Endothelial cell of umbilical vein (primary cell): ENCODE measurements around the gene IYD. TPM values are rescaled to one million over a fixed set of nuclear protein-coding genes. Genes with fewer than 3 reads are reported as not detected.

Experiments used
- BruUV-seq: library from RNA; stranded (reverse); fragments of 400-500 nt; replicated peaks from 2 replicates; lab custom pipeline; 2021; lab: Mats Ljungman, UMichigan
- CTCF ChIA-PET: fragments of 300-600, 350-600 bp; sonication (Branson Sonifier 250); formaldehyde crosslinking; loops from one replicate; lab custom pipeline; 2021; ENCODE audit warnings: antibody characterized with exemption, inconsistent platforms; lab: Charles Lee
- POLR2A ChIA-PET: fragments of 300-600, 350-600 bp; sonication (Branson Sonifier 250); formaldehyde crosslinking; loops from one replicate; lab custom pipeline; 2021; ENCODE audit warnings: antibody characterized with exemption, inconsistent platforms; lab: Charles Lee
- DNase-seq: peaks from one replicate; pipeline ENCODE4 v3.0.0-alpha.2; 2011; ENCODE audit warnings: low read depth, low spot score
- FAIRE-seq: peaks from 2 replicates; lab custom pipeline; 2011; peaks lifted over from hg19 to GRCh38; lab: Jason Lieb, UNC
- H2AFZ ChIP-seq: 2 replicates; pipeline ENCODE4 v1.6.0; 2012; ENCODE audit warnings: low read depth, low read length, control low read depth, inconsistent platforms
- H3K27ac ChIP-seq: 2 replicates; pipeline ENCODE4 v1.5.1; 2011; ENCODE audit warnings: low read depth, mild to moderate bottlenecking, control low read depth, low read length, moderate library complexity; ENCODE audit not compliant: insufficient read depth
- H3K27me3 ChIP-seq, 2 experiments: 2 replicates each; pipeline versions ENCODE4 v1.6.0 to v1.6.1; 2011; ENCODE audit warnings: low read length in 2 of 2, mixed read lengths in 1 of 2; ENCODE audit not compliant: control insufficient read depth in 2 of 2, insufficient read depth in 2 of 2
- H3K36me3 ChIP-seq, 2 experiments: 2 replicates in 1 of 2; 3 replicates in 1 of 2; pipeline ENCODE4 v1.5.1; 2011; ENCODE audit warnings: low read length in 2 of 2, mild to moderate bottlenecking in 1 of 2, moderate library complexity in 1 of 2; ENCODE audit not compliant: control insufficient read depth in 2 of 2, insufficient read depth in 2 of 2; ENCODE audit errors: extremely low read depth in 1 of 2
- H3K4me1 ChIP-seq: 3 replicates; pipeline ENCODE4 v1.5.1; 2011; ENCODE audit warnings: mild to moderate bottlenecking, low read length; ENCODE audit not compliant: control insufficient read depth, insufficient read depth; ENCODE audit errors: extremely low read depth
- H3K4me2 ChIP-seq: 2 replicates; pipeline ENCODE4 v1.6.1; 2011; ENCODE audit warnings: low read length, control low read depth, mixed read lengths; ENCODE audit not compliant: insufficient read depth
- H3K4me3 ChIP-seq, 3 experiments: fragments of 200-600 bp in 1 of 3; sonication (generic), shearing (Covaris generic) in 1 of 3; replicated peaks in 1 of 3; 2 replicates each; pipeline ENCODE4 v1.5.1; 2011 to 2016; ENCODE audit warnings: control low read depth in 3 of 3, low read length in 3 of 3, mild to moderate bottlenecking in 2 of 3, inconsistent platforms in 1 of 3, low read depth in 1 of 3, moderate library complexity in 1 of 3; ENCODE audit not compliant: insufficient read depth in 1 of 3
- H3K79me2 ChIP-seq: 2 replicates; pipeline ENCODE4 v1.6.0; 2012; ENCODE audit warnings: low read length, inconsistent platforms; ENCODE audit not compliant: control insufficient read depth, insufficient read depth
- H3K9ac ChIP-seq: replicated peaks from 2 replicates; pipeline ENCODE3; 2011; ENCODE audit warnings: low read length, control low read depth; ENCODE audit not compliant: insufficient read depth; ENCODE audit errors: extremely low read depth
- H3K9me1 ChIP-seq: replicated peaks from 3 replicates; pipeline ENCODE4 v1.6.0; 2011; ENCODE audit warnings: mild to moderate bottlenecking, low read length; ENCODE audit not compliant: control insufficient read depth, insufficient read depth; ENCODE audit errors: extremely low read depth
- H3K9me3 ChIP-seq: replicated peaks from 2 replicates; pipeline ENCODE4 v1.5.1; 2012; ENCODE audit warnings: low read length, inconsistent platforms; ENCODE audit not compliant: control insufficient read depth, insufficient read depth
- H4K20me1 ChIP-seq: replicated peaks from 2 replicates; pipeline ENCODE3; 2011; ENCODE audit warnings: mild to moderate bottlenecking, low read length; ENCODE audit not compliant: control insufficient read depth, insufficient read depth; ENCODE audit errors: extremely low read depth
- EZH2 ChIP-seq: IDR thresholded peaks from 2 replicates; pipeline ENCODE4 v1.6.1; 2012; ENCODE audit warnings: borderline replicate concordance, low read depth, mild to moderate bottlenecking, moderate library complexity, low read length, inconsistent platforms; ENCODE audit not compliant: severe bottlenecking
- FOS ChIP-seq: IDR thresholded peaks from 2 replicates; pipeline ENCODE4 v1.6.1; 2011; ENCODE audit warnings: mild to moderate bottlenecking, low read length, moderate library complexity, borderline replicate concordance; ENCODE audit not compliant: insufficient read depth
- GATA2 ChIP-seq: IDR thresholded peaks from 2 replicates; pipeline ENCODE4 v1.7.0; 2011; ENCODE audit warnings: low read depth, mild to moderate bottlenecking, moderate library complexity, mixed read lengths, low read length; ENCODE audit not compliant: insufficient read length, insufficient read depth
- JUN ChIP-seq: IDR thresholded peaks from 2 replicates; pipeline ENCODE4 v1.6.1; 2011; ENCODE audit warnings: borderline replicate concordance, low read depth; ENCODE audit not compliant: insufficient read length, insufficient read depth
- MYC ChIP-seq: IDR thresholded peaks from one replicate; pipeline ENCODE4 v1.6.1; 2011; ENCODE audit warnings: mild to moderate bottlenecking, low read depth, low read length
- POLR2A ChIP-seq: IDR thresholded peaks from 2 replicates; pipeline ENCODE4 v1.6.1; 2012; ENCODE audit warnings: low read depth, mild to moderate bottlenecking, control low read depth, low read length
- POLR2AphosphoS5 ChIP-seq: IDR thresholded peaks from 2 replicates; pipeline ENCODE4 v1.6.1; 2012; ENCODE audit warnings: low read depth, mild to moderate bottlenecking, control low read depth, low read length, moderate library complexity; ENCODE audit not compliant: insufficient read depth
- dilution Hi-C: fragments of 300-500 bp; cut with MboI; formaldehyde crosslinking; loops from one replicate; pipeline ENCODE4 v1.15.0; 2019; ENCODE audit warnings: low sequenced_read_pairs; ENCODE audit not compliant: extremely low pct_ligation_motif_present
- intact Hi-C: fragments of 100-400 bp; cut with micrococcal nuclease; formaldehyde crosslinking; loops from one replicate; pipeline ENCODE4 v1.10.0; 2022
- polyA plus RNA-seq, 4 experiments: library from polyadenylated mRNA; depleted of rRNA in 3 of 4; stranded (reverse) in 3 of 4; unstranded in 1 of 4; fragments of >200 nt; gene quantifications; 2 replicates each; pipeline versions ENCODE4 v1.2.1 to v1.2.3, GENCODE V29; 2011 to 2012; ENCODE audit warnings: missing spikeins in 1 of 4
- total RNA-seq: library from RNA; stranded (reverse); gene quantifications from 2 replicates; pipeline ENCODE4 v1.2.3, GENCODE V29; 2021
- TF ChIP-seq, protein P1 (sequence below), 2 donors: IDR thresholded peaks; 1 replicate in 1 of 2; 2 replicates in 1 of 2; pipeline ENCODE4 v1.5.1; 2011; ENCODE audit warnings: low read length in 2 of 2, mild to moderate bottlenecking in 2 of 2, moderate library complexity in 2 of 2, control low read depth in 1 of 2, inconsistent platforms in 1 of 2, low read depth in 1 of 2; ENCODE audit not compliant: insufficient read depth in 1 of 2; ENCODE audit errors: extremely low read depth in 1 of 2
- TF ChIP-seq, protein P2 (sequence below): IDR thresholded peaks from 2 replicates; pipeline ENCODE4 v1.6.1; 2011; ENCODE audit not compliant: insufficient read depth, insufficient read length

IYD gene
- total and polyA plus RNA-seq, 2 donors (not counting 3 experiments of a cell fraction or from before 2014, with no cell fraction given): not detected

DNA sequence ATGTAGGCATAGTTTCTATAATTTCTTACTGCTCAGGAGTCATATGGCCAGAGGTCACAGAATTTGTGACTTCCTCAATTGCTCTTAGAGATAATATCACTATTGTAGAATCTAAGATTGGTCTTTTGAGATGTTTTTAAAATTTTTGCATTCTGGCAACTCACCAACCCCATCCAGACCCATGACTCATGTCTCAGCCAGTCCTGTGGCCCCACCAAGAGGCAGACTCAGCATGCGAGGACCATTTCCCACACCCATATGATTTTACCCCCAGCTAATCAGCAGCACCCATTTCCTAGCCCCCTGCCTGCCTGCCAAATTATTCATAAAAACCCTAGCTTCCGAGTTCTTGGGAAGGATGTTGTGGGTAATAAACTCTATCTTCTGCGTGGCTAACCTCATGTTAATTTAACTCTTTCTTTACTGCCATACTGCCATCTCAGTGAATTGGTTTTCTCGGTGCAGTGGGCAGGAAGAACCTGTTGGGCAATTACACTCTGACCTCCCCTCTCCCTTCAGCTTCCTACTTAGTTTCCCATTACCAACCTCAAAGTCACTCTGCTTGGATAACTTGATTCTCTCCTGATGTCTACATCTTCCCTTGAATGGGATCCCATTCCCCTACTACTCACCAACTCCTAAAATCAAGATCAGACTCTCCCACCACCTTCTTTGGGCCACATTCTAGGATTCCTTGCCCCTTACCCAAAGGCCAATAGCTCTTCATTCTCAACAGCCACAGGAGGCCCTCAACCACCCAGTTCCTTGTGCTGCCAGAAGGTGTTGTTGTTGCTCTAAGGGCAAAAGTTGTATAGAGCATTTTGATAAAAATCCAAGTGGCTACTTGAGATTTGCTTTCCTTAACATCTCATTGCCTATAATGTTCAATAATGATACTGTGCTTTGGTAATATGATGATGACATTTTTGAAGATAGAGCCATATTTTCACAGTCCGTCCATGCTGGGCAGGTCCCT lies 16.2 kb upstream of the IYD start:
- Histone ChIP-seq H3K79me2 (no peaks in the 10 kb centered on the region), H3K27ac (no peak overlapping the region), H3K36me3 (no peaks in the 10 kb centered on the region), H3K4me3 (no peak overlapping the region), H3K9ac (no peak overlapping the region), H3K9me3 (no peaks in the 10 kb centered on the region), H3K9me1 (no peaks in the 10 kb centered on the region), H3K4me2 (no peak overlapping the region), H3K27me3 (peaks cover 3 to 5% of the 10 kb centered on the region in 2 experiments), H2AFZ (no peak overlapping the region), H4K20me1 (no peaks in the 10 kb centered on the region), H3K4me1 (no peaks in the 10 kb centered on the region)
- FAIRE-seq (no peak), DNase-seq (no peak)
- intact Hi-C loops (no loop called here), dilution Hi-C loops (no loop called here)
- BruUV-seq: no TSS peak
- ChIA-PET CTCF (interaction anchor here (1.0 to 1.1 kb wide), 2 partner anchors 18 to 273 kb away, joined by 3 read pairs; no protein-coding TSS in a partner anchor), POLR2A (no interaction called here)
- TF ChIP-seq POLR2AphosphoS5 (no peak), EZH2 (no peak), POLR2A (no peak), JUN (no peak), MYC (no peak), GATA2 (no peak), FOS (no peak)
- TF ChIP-seq, protein P1, sequence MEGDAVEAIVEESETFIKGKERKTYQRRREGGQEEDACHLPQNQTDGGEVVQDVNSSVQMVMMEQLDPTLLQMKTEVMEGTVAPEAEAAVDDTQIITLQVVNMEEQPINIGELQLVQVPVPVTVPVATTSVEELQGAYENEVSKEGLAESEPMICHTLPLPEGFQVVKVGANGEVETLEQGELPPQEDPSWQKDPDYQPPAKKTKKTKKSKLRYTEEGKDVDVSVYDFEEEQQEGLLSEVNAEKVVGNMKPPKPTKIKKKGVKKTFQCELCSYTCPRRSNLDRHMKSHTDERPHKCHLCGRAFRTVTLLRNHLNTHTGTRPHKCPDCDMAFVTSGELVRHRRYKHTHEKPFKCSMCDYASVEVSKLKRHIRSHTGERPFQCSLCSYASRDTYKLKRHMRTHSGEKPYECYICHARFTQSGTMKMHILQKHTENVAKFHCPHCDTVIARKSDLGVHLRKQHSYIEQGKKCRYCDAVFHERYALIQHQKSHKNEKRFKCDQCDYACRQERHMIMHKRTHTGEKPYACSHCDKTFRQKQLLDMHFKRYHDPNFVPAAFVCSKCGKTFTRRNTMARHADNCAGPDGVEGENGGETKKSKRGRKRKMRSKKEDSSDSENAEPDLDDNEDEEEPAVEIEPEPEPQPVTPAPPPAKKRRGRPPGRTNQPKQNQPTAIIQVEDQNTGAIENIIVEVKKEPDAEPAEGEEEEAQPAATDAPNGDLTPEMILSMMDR (IDR thresholded peaks at IDR 0.05; ENCODE audit: extremely low read depth in 1 of 2, insufficient read depth in 1 of 2, low read depth in 1 of 2, low read length in 2 of 2): no peak
- TF ChIP-seq, protein P2, sequence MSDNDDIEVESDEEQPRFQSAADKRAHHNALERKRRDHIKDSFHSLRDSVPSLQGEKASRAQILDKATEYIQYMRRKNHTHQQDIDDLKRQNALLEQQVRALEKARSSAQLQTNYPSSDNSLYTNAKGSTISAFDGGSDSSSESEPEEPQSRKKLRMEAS: no peak
